OCI-LY7 (cell line): ENCODE results near the gene ZNF513.

ENCODE experiments used
- EZH2phosphoT487 ChIP-seq: fragments of 200-600 bp; sonication (generic); IDR thresholded peaks from 2 replicates; pipeline ENCODE4 v1.6.1; 2018; ENCODE audit warnings: low read depth, borderline replicate concordance, mild to moderate bottlenecking, mixed run types, antibody characterized with exemption, low read length, moderate library complexity, mixed read lengths
- TF ChIP-seq, protein P1 (sequence below): fragments of 200-600 bp; sonication (generic); conservative IDR thresholded peaks from 2 replicates; pipeline ENCODE4 v1.5.1; 2014; ENCODE audit warnings: mild to moderate bottlenecking, antibody characterized with exemption, low read length, moderate library complexity, mixed read lengths

DNA sequence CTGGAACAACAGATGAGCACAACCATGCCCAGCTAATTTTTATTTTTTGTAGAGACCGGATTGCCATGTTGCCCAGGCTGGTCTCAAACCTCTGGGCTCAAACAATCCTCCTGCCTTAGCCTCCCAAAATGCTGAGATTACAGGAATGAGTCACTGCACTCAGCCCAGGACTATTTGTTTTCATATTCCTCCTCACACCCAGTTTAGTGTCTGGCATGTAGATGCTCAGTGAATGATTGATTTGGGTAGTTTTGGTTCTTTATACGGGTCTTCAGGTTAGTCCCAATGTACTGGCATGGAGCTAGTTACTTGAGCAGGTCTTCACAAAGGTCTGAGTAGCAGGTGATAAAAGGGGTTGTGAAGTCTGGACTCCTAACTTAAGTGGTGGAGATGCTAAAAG is 16.6 kb downstream of the ZNF513 start:
- TF ChIP-seq, protein P1, sequence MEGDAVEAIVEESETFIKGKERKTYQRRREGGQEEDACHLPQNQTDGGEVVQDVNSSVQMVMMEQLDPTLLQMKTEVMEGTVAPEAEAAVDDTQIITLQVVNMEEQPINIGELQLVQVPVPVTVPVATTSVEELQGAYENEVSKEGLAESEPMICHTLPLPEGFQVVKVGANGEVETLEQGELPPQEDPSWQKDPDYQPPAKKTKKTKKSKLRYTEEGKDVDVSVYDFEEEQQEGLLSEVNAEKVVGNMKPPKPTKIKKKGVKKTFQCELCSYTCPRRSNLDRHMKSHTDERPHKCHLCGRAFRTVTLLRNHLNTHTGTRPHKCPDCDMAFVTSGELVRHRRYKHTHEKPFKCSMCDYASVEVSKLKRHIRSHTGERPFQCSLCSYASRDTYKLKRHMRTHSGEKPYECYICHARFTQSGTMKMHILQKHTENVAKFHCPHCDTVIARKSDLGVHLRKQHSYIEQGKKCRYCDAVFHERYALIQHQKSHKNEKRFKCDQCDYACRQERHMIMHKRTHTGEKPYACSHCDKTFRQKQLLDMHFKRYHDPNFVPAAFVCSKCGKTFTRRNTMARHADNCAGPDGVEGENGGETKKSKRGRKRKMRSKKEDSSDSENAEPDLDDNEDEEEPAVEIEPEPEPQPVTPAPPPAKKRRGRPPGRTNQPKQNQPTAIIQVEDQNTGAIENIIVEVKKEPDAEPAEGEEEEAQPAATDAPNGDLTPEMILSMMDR: no peak
- TF ChIP-seq EZH2phosphoT487: no peak
